ENCODE measurements around the gene GALNT12. TPM values are rescaled to one million over a fixed set of nuclear protein-coding genes. Genes with fewer than 3 reads are reported as not detected.

The GALNT12 gene
- total RNA-seq, 1 experiment from 2014 or later: 31.2 TPM

- CTCF ChIA-PET: no interaction called here
- Histone ChIP-seq H3K9me2 (ENCODE audit: insufficient read depth) (no peaks in the 10 kb centered on the region), H3K9me3 (ENCODE audit: control insufficient read depth in 1 of 2, insufficient read depth in 1 of 2, low read depth in 1 of 2, low read length in 2 of 2) (no peaks in the 10 kb centered on the region), H3K36me3 (ENCODE audit: control insufficient read depth in 1 of 2, insufficient read depth in 2 of 2, low read length in 2 of 2) (peaks cover 7 to 53% of the 10 kb centered on the region in 2 experiments; a peak in 3 of 4 replicates), H3K9ac (ENCODE audit: low read length) (no peak overlapping the region), H2AFZ (ENCODE audit: low read depth, low read length, poor library complexity, severe bottlenecking) (no peak overlapping the region), H4K20me1 (ENCODE audit: insufficient read depth) (peaks cover 10% of the 10 kb centered on the region; the same call in 1 of the 2 replicates), H3K79me2 (ENCODE audit: insufficient read depth, low read length) (peaks cover 46% of the 10 kb centered on the region), H3K27me3 (ENCODE audit: insufficient read depth, low read length) (no peaks in the 10 kb centered on the region), H3K4me2 (ENCODE audit: low read length) (no peak overlapping the region), H3K4me3 (replicated peaks in 1 of 2; ENCODE audit: low read depth in 1 of 2, low read length in 2 of 2) (no peak overlapping the region), H3K4me1 (ENCODE audit: control insufficient read depth in 1 of 2, insufficient read depth in 2 of 2, low read length in 2 of 2) (peaks cover 15 to 50% of the 10 kb centered on the region in 2 experiments), H3K27ac (ENCODE audit: low read depth, low read length) (no peak overlapping the region)
- POLR2A ChIA-PET: no interaction called here
- TF ChIP-seq CBX3 (IDR thresholded peaks at IDR 0.05; ENCODE audit: low read depth): no peak
- TF ChIP-seq SIN3A (IDR thresholded peaks at IDR 0.05; ENCODE audit: low read depth): no peak
- TF ChIP-seq RAD21 (IDR thresholded peaks at IDR 0.05; ENCODE audit: low read depth): no peak
- no peak for TF ChIP-seq EZH2phosphoT487 (IDR thresholded peaks at IDR 0.05; ENCODE audit: borderline replicate concordance)
- no peak for TF ChIP-seq TCF7L2 (IDR thresholded peaks at IDR 0.05; ENCODE audit: borderline replicate concordance, extremely low read depth, insufficient read depth, insufficient read length)
- no peak for TF ChIP-seq ZNF274 (IDR thresholded peaks at IDR 0.05; ENCODE audit: low read depth, low read length)
- TF ChIP-seq FOSL1 (IDR thresholded peaks at IDR 0.05; ENCODE audit: low read depth): no peak
- TF ChIP-seq YY1 (IDR thresholded peaks at IDR 0.05; ENCODE audit: extremely low read depth, insufficient replicate concordance, low read depth, low read length): no peak
- TF ChIP-seq JUND (IDR thresholded peaks at IDR 0.05): no peak
- TF ChIP-seq MAX (IDR thresholded peaks at IDR 0.05): no peak
- no peak for TF ChIP-seq ATF3 (IDR thresholded peaks at IDR 0.05)
- no peak for TF ChIP-seq EZH2 (IDR thresholded peaks at IDR 0.05)
- no peak for TF ChIP-seq ZFX (IDR thresholded peaks at IDR 0.05)
- no peak for TF ChIP-seq ELF1 (IDR thresholded peaks at IDR 0.05; ENCODE audit: borderline replicate concordance, low read depth)
- TF ChIP-seq SRF (IDR thresholded peaks at IDR 0.05; ENCODE audit: low read depth): no peak
- no peak for TF ChIP-seq CEBPB (IDR thresholded peaks at IDR 0.05; ENCODE audit: low read depth)
- no peak for TF ChIP-seq CTCF (IDR thresholded peaks at IDR 0.05 in 2 of 3, conservative IDR thresholded peaks at IDR 0.05 in 1 of 3; ENCODE audit: borderline replicate concordance in 1 of 3, insufficient read depth in 1 of 3, low read depth in 2 of 3, low read length in 2 of 3)
- no peak for TF ChIP-seq ZBTB33 (IDR thresholded peaks at IDR 0.05; ENCODE audit: extremely low read depth, insufficient replicate concordance, low read length)
- TF ChIP-seq SP1 (IDR thresholded peaks at IDR 0.05; ENCODE audit: low read depth): no peak
- intact Hi-C loops (cut with micrococcal nuclease): no loop called here
- BruUV-seq (replicated peaks): no TSS peak
- RAD21 ChIA-PET (ENCODE audit: low non-redundant PET in 1 of 2, low total read pairs in 2 of 2, uncharacterized antibody in 2 of 2, unreplicated experiment in 2 of 2): no interaction called here
- no peak for ATAC-seq
- no peak for DNase-seq (ENCODE audit: low read depth, low spot score)
Measured at GRCh38 chr9:98787766-98788335, 19.6 kb upstream of the GALNT12 start.
